GM18951 (cell line): ENCODE data around the gene TMEM127.

Source experiments
- POLR2A ChIP-seq: IDR thresholded peaks from 4 replicates; pipeline ENCODE4 v1.6.1; 2011; ENCODE audit warnings: mild to moderate bottlenecking; ENCODE audit not compliant: insufficient read length, insufficient read depth; ENCODE audit errors: extremely low read depth
- in situ Hi-C: fragments of 300-500 bp; cut with MboI; formaldehyde crosslinking; loops from one replicate; pipeline ENCODE4 v1.12.0; 2022; ENCODE audit warnings: low sequenced_read_pairs, mixed read lengths, inconsistent platforms; ENCODE audit not compliant: unreplicated experiment

TMEM127 gene

GRCh38 chr2:96276787-96277499 lies 11.1 kb upstream of the TMEM127 start:
- no peak for TF ChIP-seq POLR2A
- in situ Hi-C loops, result no loop called here

GRCh38 chr2:96274355-96275056 lies 8.7 kb upstream of the TMEM127 start:
- in situ Hi-C loops, result loop anchor here (25.0 kb wide), 1 partner anchor 262 kb away; no protein-coding TSS in a partner anchor

GRCh38 chr2:96273763-96274162 lies 8.0 kb upstream of the TMEM127 start:
- in situ Hi-C loops, result loop anchor here (25.0 kb wide), 1 partner anchor 261 kb away; no protein-coding TSS in a partner anchor
- no peak for TF ChIP-seq POLR2A

More at GRCh38 chr2:96274355-96275056, 8.7 kb upstream of the TMEM127 start:
- TF ChIP-seq POLR2A, result no peak

- in situ Hi-C loops, result loop anchor here (25.0 kb wide), 1 partner anchor 260 kb away; no protein-coding TSS in a partner anchor
- TF ChIP-seq POLR2A, result no peak
Observed at GRCh38 chr2:96271995-96272394, 6.2 kb upstream of the TMEM127 start.

GRCh38 chr2:96267159-96267971 lies 1.6 kb upstream of the TMEM127 start:
- no peak for TF ChIP-seq POLR2A
- in situ Hi-C loops, result loop anchor here (25.0 kb wide), 1 partner anchor 255 kb away; no protein-coding TSS in a partner anchor

- in situ Hi-C loops, result loop anchor here (25.0 kb wide), 1 partner anchor 253 kb away; no protein-coding TSS in a partner anchor
- no peak for TF ChIP-seq POLR2A
Observed at GRCh38 chr2:96265349-96265839, 403 bp downstream of the TMEM127 start.

- TF ChIP-seq POLR2A, result no peak
- in situ Hi-C loops, result loop anchor here (25.0 kb wide), 1 partner anchor 253 kb away; no protein-coding TSS in a partner anchor
Observed at GRCh38 chr2:96264656-96265348, 995 bp downstream of the TMEM127 start.

GRCh38 chr2:96264086-96264485 lies 1.7 kb downstream of the TMEM127 start:
- TF ChIP-seq POLR2A, result no peak
- in situ Hi-C loops, result loop anchor here (25.0 kb wide), 1 partner anchor 252 kb away; no protein-coding TSS in a partner anchor

- TF ChIP-seq POLR2A, result no peak
- in situ Hi-C loops, result loop anchor here (25.0 kb wide), 1 partner anchor 250 kb away; no protein-coding TSS in a partner anchor
Observed at GRCh38 chr2:96262306-96262705, 3.5 kb downstream of the TMEM127 start.

- no peak for TF ChIP-seq POLR2A
- in situ Hi-C loops, result loop anchor here (25.0 kb wide), 1 partner anchor 249 kb away; no protein-coding TSS in a partner anchor
Observed at GRCh38 chr2:96261328-96262003, 4.3 kb downstream of the TMEM127 start.

GRCh38 chr2:96260387-96261260 lies 5.2 kb downstream of the TMEM127 start:
- TF ChIP-seq POLR2A, result no peak
- in situ Hi-C loops, result loop anchor here (25.0 kb wide), 1 partner anchor 248 kb away; no protein-coding TSS in a partner anchor
